Body of pancreas (tissue), 4 donors: ENCODE results near the gene PALMD. TPM values are rescaled to one million over a fixed set of nuclear protein-coding genes. Genes with fewer than 3 reads are reported as not detected.

Experiments used
- ATAC-seq: fragments of 150-250 bp; one replicate; pipeline ENCODE4 v1.9.1; 2016
- DNase-seq, 4 donors: peaks; one replicate each; pipeline ENCODE4 v3.0.0-alpha.2; 2019
- H3K27ac ChIP-seq, 4 donors: fragments of 200-600 bp; sonication (generic); 1 replicate in 3 of 4; 2 replicates in 1 of 4; pipeline versions ENCODE4 v1.5.1 to v1.6.1; 2016 to 2019; ENCODE audit warnings: mild to moderate bottlenecking in 1 of 4, mixed read lengths in 1 of 4, moderate library complexity in 1 of 4
- H3K27me3 ChIP-seq, 2 donors: fragments of 200-600 bp; sonication (generic); one replicate each; pipeline ENCODE4 v1.6.0; 2016; ENCODE audit warnings: mild to moderate bottlenecking in 1 of 2
- H3K36me3 ChIP-seq, 2 donors: fragments of 200-600 bp; sonication (generic); replicated peaks in 1 of 2; 2 replicates each; pipeline ENCODE4 v1.5.1; 2016; ENCODE audit warnings: low read depth in 2 of 2; ENCODE audit not compliant: insufficient read depth in 1 of 2
- H3K4me1 ChIP-seq: fragments of 200-600 bp; sonication (generic); one replicate; pipeline ENCODE4 v1.6.0; 2016
- H3K4me3 ChIP-seq, 2 donors: fragments of 200-600 bp; sonication (generic); 1 replicate in 1 of 2; 2 replicates in 1 of 2; pipeline ENCODE4 v1.5.1; 2016 to 2019
- H3K9me3 ChIP-seq, 3 donors: fragments of 200-600 bp; sonication (generic); 1 replicate in 2 of 3; 2 replicates in 1 of 3; pipeline ENCODE4 v1.5.1; 2016
- CTCF ChIP-seq, 7 experiments: fragments of 450-650 bp in 4 of 7; fragments of 200-600 bp in 3 of 7; sonication (generic) in 3 of 7; IDR thresholded peaks; one replicate each; pipeline ENCODE4 v1.5.1; 2016 to 2019; ENCODE audit warnings: antibody characterized with exemption in 7 of 7
- POLR2A ChIP-seq, 3 donors: fragments of 450-650 bp; IDR thresholded peaks; one replicate each; pipeline ENCODE4 v1.6.1; 2016; ENCODE audit warnings: antibody characterized with exemption in 3 of 3, mild to moderate bottlenecking in 2 of 3
- WGBS, 2 donors: methylation state at CpG; one replicate each; pipeline ENCODE4 v1.1.5; 2017; 5-methylcytosine and 5-hydroxymethylcytosine counted together
- intact Hi-C: fragments of 100-400 bp; cut with DNase I; formaldehyde crosslinking; loops from one replicate; pipeline ENCODE4 v1.15.1; 2023
- total RNA-seq, 2 donors: library from RNA; depleted of rRNA; stranded (reverse); fragments of >200 nt; gene quantifications; one replicate each; pipeline ENCODE4 v1.1.0, GENCODE V29; 2016

The PALMD gene
- total RNA-seq, 2 donors from 2014 or later: 8.0 to 13.5 TPM

- intact Hi-C loops: no loop called here
- H3K9me3 ChIP-seq: no peaks in the 10 kb centered on the region
- ATAC-seq (no peak), DNase-seq (no peak)
- H3K4me1 ChIP-seq: no peaks in the 10 kb centered on the region
- no peak overlapping the region for H3K27ac ChIP-seq
- no peak for TF ChIP-seq CTCF (IDR thresholded peaks at IDR 0.05)
- TF ChIP-seq POLR2A (IDR thresholded peaks at IDR 0.05): no peak
- WGBS, 2 donors: 35 to 52% methylated on average over 1 of the region's 1 CpG
- H3K36me3 ChIP-seq: no peaks in the 10 kb centered on the region
- no peaks in the 10 kb centered on the region for H3K27me3 ChIP-seq
- no peak overlapping the region for H3K4me3 ChIP-seq
Measured at GRCh38 chr1:99629164-99629563, 16.7 kb upstream of the PALMD start.

- Histone ChIP-seq H3K36me3 (no peaks in the 10 kb centered on the region), H3K4me3 (no peak overlapping the region), H3K4me1 (no peaks in the 10 kb centered on the region), H3K27me3 (no peaks in the 10 kb centered on the region), H3K27ac (no peak overlapping the region), H3K9me3 (no peaks in the 10 kb centered on the region)
- DNase-seq (no peak), ATAC-seq (no peak)
- TF ChIP-seq CTCF (IDR thresholded peaks at IDR 0.05) (no peak), POLR2A (IDR thresholded peaks at IDR 0.05) (no peak)
- intact Hi-C loops: no loop called here
- 68% methylated on average over 3 of the region's 3 CpGs for WGBS, 2 donors
Measured at GRCh38 chr1:99634971-99635624, 10.8 kb upstream of the PALMD start.

- Histone ChIP-seq H3K4me1 (no peaks in the 10 kb centered on the region), H3K27ac (no peak overlapping the region), H3K27me3 (no peaks in the 10 kb centered on the region), H3K4me3 (no peak overlapping the region), H3K9me3 (no peaks in the 10 kb centered on the region), H3K36me3 (no peaks in the 10 kb centered on the region)
- no peak for DNase-seq
- TF ChIP-seq POLR2A (IDR thresholded peaks at IDR 0.05): no peak
- no peak for TF ChIP-seq CTCF (IDR thresholded peaks at IDR 0.05)
- intact Hi-C loops: no loop called here
- ATAC-seq: no peak
- WGBS, 2 donors: 54 to 57% methylated on average over 2 of the region's 2 CpGs
Measured at GRCh38 chr1:99635664-99636063, 10.2 kb upstream of the PALMD start.

- no peak overlapping the region for H3K27ac ChIP-seq
- 75 to 89% methylated on average over 2 of the region's 2 CpGs for WGBS, 2 donors
- intact Hi-C loops: no loop called here
- H3K36me3 ChIP-seq: no peaks in the 10 kb centered on the region
- no peaks in the 10 kb centered on the region for H3K27me3 ChIP-seq
- ATAC-seq (no peak), DNase-seq (no peak)
- H3K4me1 ChIP-seq: no peaks in the 10 kb centered on the region
- TF ChIP-seq POLR2A (IDR thresholded peaks at IDR 0.05) (no peak), CTCF (IDR thresholded peaks at IDR 0.05) (no peak)
- no peaks in the 10 kb centered on the region for H3K9me3 ChIP-seq
- no peak overlapping the region for H3K4me3 ChIP-seq
Measured at GRCh38 chr1:99636647-99637175, 9.2 kb upstream of the PALMD start.

GRCh38 chr1:99638853-99639252 lies 7.1 kb upstream of the PALMD start:
- DNase-seq (no peak), ATAC-seq (no peak)
- Histone ChIP-seq H3K4me1 (no peaks in the 10 kb centered on the region), H3K4me3 (no peak overlapping the region), H3K27me3 (no peaks in the 10 kb centered on the region), H3K9me3 (no peaks in the 10 kb centered on the region), H3K36me3 (no peaks in the 10 kb centered on the region), H3K27ac (no peak overlapping the region)
- 65 to 74% methylated on average over 3 of the region's 3 CpGs for WGBS, 2 donors
- intact Hi-C loops: no loop called here
- TF ChIP-seq CTCF (IDR thresholded peaks at IDR 0.05) (no peak), POLR2A (IDR thresholded peaks at IDR 0.05) (no peak)
